ENCODE results near the gene IQGAP2.

Gene IQGAP2

DNA sequence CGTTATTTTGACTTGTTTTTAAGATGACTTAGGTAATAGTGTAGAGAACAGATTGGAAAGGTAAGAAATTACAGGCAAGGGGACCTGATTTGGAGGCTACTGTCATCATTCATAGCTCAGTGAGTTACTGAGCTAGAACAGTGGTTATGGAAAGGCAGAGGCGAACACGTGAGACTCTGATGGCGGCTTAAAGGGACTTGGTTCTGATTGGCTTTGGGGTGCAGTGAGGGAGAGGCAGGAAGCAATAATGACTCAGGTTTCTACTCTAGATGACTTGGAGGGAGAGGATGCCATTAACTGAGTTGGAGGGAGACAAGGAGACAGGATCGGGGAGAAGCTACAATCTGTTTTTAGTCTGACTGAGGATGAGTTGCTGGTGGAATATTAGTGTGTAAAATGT lies 217.1 kb downstream of the IQGAP2 start:
- Histone ChIP-seq H3K9me3 (ENCODE audit: insufficient read depth, low read depth, low read length) (no peaks in the 10 kb centered on the region), H3K36me3 (ENCODE audit: insufficient read depth, low read length) (peaks cover 9% of the 10 kb centered on the region; the same call in 1 of the 2 replicates), H3K4me3 (ENCODE audit: low read length, poor library complexity, severe bottlenecking) (no peak overlapping the region), H3K79me2 (ENCODE audit: insufficient read depth, low read length) (no peaks in the 10 kb centered on the region), H3F3A (ENCODE audit: low read depth) (0 out of 2 replicates have a peak, but pooled peaks cover 2% of the 10 kb centered on the region), H3K9ac (ENCODE audit: low read depth, low read length, poor library complexity, severe bottlenecking) (no peak overlapping the region), H2AFZ (ENCODE audit: low read length) (no peak overlapping the region), H4K20me1 (ENCODE audit: insufficient read depth, low read length, poor library complexity, severe bottlenecking) (no peaks in the 10 kb centered on the region), H3K27me3 (ENCODE audit: insufficient read depth, low read length, poor library complexity, severe bottlenecking) (no peaks in the 10 kb centered on the region), H3K4me1 (ENCODE audit: insufficient read depth, low read length, poor library complexity, severe bottlenecking) (peaks cover 53% of the 10 kb centered on the region), H3K9me2 (replicated peaks; ENCODE audit: low read depth, low read length) (no peaks in the 10 kb centered on the region), H3K4me2 (ENCODE audit: low read depth, low read length, poor library complexity, severe bottlenecking) (peak overlapping the region; percentile 58)
- TF ChIP-seq EZH2phosphoT487 (IDR thresholded peaks at IDR 0.05; ENCODE audit: borderline replicate concordance): no peak
- TF ChIP-seq, protein P1, sequence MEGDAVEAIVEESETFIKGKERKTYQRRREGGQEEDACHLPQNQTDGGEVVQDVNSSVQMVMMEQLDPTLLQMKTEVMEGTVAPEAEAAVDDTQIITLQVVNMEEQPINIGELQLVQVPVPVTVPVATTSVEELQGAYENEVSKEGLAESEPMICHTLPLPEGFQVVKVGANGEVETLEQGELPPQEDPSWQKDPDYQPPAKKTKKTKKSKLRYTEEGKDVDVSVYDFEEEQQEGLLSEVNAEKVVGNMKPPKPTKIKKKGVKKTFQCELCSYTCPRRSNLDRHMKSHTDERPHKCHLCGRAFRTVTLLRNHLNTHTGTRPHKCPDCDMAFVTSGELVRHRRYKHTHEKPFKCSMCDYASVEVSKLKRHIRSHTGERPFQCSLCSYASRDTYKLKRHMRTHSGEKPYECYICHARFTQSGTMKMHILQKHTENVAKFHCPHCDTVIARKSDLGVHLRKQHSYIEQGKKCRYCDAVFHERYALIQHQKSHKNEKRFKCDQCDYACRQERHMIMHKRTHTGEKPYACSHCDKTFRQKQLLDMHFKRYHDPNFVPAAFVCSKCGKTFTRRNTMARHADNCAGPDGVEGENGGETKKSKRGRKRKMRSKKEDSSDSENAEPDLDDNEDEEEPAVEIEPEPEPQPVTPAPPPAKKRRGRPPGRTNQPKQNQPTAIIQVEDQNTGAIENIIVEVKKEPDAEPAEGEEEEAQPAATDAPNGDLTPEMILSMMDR (conservative IDR thresholded peaks at IDR 0.05; ENCODE audit: low read length): no peak

DNA sequence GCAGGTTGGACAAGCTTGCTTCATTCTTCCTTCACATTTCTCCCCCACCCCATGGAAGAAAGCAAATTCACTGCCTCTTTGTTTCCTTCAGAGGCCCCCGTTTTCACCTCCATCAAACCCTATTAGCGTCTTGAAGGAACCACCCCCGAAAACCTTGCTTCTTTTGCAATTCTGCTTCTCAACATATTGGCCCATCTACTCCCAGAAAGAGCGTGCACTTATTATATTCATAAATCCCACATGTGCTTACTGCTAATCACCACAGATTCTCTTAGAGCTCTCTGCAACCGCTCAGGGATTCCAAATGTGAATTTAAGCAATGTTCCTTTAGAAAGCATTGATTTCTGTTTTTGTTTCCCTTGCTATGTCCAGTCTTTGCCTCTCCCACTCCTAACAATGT lies 219.0 kb downstream of the IQGAP2 start:
- no peak for TF ChIP-seq EZH2phosphoT487 (IDR thresholded peaks at IDR 0.05; ENCODE audit: borderline replicate concordance)
- TF ChIP-seq, protein P1 (conservative IDR thresholded peaks at IDR 0.05; ENCODE audit: low read length): no peak
- Histone ChIP-seq H3K4me2 (ENCODE audit: low read depth, low read length, poor library complexity, severe bottlenecking) (peak overlapping the region; percentile 58), H3K4me3 (ENCODE audit: low read length, poor library complexity, severe bottlenecking) (peak overlapping the region; percentile 56)

DNA sequence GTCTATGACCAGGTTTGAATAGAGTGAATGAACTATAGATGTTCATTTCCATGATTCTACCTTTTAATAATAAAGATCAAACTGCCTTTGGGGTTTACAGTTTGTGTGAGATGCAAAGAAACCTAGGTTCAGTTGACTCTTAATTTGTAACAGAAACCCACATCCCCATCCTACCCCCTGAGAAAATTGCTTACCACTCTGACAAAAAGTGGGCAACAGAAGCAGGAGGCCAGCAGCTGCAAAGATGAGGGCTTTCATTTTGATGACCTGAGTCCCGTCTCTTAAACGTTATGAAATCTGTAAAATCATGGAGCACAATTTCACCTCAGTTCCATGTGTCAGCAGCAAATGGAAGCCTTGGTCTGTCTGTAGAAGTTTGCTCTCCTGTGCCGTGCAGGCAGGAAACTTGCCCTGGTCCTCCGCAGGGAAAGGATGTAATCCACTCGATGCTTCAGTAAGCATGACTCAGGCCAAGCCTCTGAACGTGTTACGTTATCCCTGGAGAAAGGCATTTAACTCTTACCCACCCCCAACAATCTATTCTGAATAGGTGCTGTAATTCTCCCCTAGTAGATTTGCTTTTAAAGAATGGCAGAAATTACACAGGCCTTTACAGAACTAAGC lies 220.0 kb downstream of the IQGAP2 start, which contains the start of gene F2RL2:
F2RL2 (minus strand) TSS at position 431 of the 624 bp plus-strand sequence; CDS start at position 258, 173 bp downstream.
- Histone ChIP-seq H3K9me3 (ENCODE audit: insufficient read depth, low read depth, low read length) (no peaks in the 10 kb centered on the region), H3K36me3 (ENCODE audit: insufficient read depth, low read length) (peaks cover 6% of the 10 kb centered on the region; the same call in 1 of the 2 replicates), H3F3A (ENCODE audit: low read depth) (0 out of 2 replicates have a peak, but pooled peaks cover 2% of the 10 kb centered on the region), H3K9me2 (replicated peaks; ENCODE audit: low read depth, low read length) (no peaks in the 10 kb centered on the region), H4K20me1 (ENCODE audit: insufficient read depth, low read length, poor library complexity, severe bottlenecking) (no peaks in the 10 kb centered on the region), H3K4me2 (ENCODE audit: low read depth, low read length, poor library complexity, severe bottlenecking) (peak within 1 kb of the TSS; percentile 58), H3K4me1 (ENCODE audit: insufficient read depth, low read length, poor library complexity, severe bottlenecking) (peaks cover 81% of the 10 kb centered on the region), H3K79me2 (ENCODE audit: insufficient read depth, low read length) (peaks cover 12% of the 10 kb centered on the region; the same call in 1 of the 2 replicates), H3K4me3 (ENCODE audit: low read length, poor library complexity, severe bottlenecking) (peak within 1 kb of the TSS; percentile 56), H2AFZ (ENCODE audit: low read length) (no peak within 1 kb of the TSS), H3K27me3 (ENCODE audit: insufficient read depth, low read length, poor library complexity, severe bottlenecking) (no peaks in the 10 kb centered on the region), H3K9ac (ENCODE audit: low read depth, low read length, poor library complexity, severe bottlenecking) (peak within 1 kb of the TSS; percentile 61)
- TF ChIP-seq EZH2phosphoT487 (IDR thresholded peaks at IDR 0.05; ENCODE audit: borderline replicate concordance): no peak
- TF ChIP-seq, protein P1 (conservative IDR thresholded peaks at IDR 0.05; ENCODE audit: low read length): no peak

More for the DNA sequence above, 219.0 kb downstream of the IQGAP2 start:
- H3K9me2 ChIP-seq (replicated peaks; ENCODE audit: low read depth, low read length): no peaks in the 10 kb centered on the region
- H2AFZ ChIP-seq (ENCODE audit: low read length): no peak overlapping the region
- peak overlapping the region; percentile 61 for H3K9ac ChIP-seq (ENCODE audit: low read depth, low read length, poor library complexity, severe bottlenecking)
- no peaks in the 10 kb centered on the region for H3K27me3 ChIP-seq (ENCODE audit: insufficient read depth, low read length, poor library complexity, severe bottlenecking)
- peaks cover 9% of the 10 kb centered on the region; the same call in 1 of the 2 replicates for H3K36me3 ChIP-seq (ENCODE audit: insufficient read depth, low read length)
- peaks cover 2% of the 10 kb centered on the region; the same call in 1 of the 2 replicates for H3K79me2 ChIP-seq (ENCODE audit: insufficient read depth, low read length)
- H3K4me1 ChIP-seq (ENCODE audit: insufficient read depth, low read length, poor library complexity, severe bottlenecking): peaks cover 71% of the 10 kb centered on the region
- no peaks in the 10 kb centered on the region for H4K20me1 ChIP-seq (ENCODE audit: insufficient read depth, low read length, poor library complexity, severe bottlenecking)
- H3F3A ChIP-seq (ENCODE audit: low read depth): 0 out of 2 replicates have a peak, but pooled peaks cover 2% of the 10 kb centered on the region
- H3K9me3 ChIP-seq (ENCODE audit: insufficient read depth, low read depth, low read length): no peaks in the 10 kb centered on the region
